Measurements from ENCODE around the gene OXLD1.

OXLD1 gene

DNA sequence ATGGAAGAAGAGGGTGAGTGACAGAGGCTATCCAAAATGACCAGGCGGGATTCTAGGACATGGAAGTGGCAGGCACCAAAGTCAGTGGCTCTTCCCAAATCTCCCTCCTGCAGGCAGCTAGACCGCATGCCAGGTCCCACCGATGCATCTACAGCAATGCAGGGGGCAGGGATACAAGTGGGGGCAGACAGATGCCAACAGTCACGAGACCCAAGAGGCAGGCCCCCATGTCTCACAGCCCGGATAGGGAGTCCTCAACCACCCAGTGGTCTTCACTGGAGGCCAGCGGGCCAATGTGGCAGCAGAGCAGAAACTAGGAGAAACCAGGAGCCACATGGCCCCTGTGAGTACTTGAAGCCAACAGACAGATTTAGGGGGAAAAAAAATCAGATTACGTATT is 49.5 kb downstream of the OXLD1 start:
- no peak for DNase-seq (ENCODE audit: low read depth)

DNA sequence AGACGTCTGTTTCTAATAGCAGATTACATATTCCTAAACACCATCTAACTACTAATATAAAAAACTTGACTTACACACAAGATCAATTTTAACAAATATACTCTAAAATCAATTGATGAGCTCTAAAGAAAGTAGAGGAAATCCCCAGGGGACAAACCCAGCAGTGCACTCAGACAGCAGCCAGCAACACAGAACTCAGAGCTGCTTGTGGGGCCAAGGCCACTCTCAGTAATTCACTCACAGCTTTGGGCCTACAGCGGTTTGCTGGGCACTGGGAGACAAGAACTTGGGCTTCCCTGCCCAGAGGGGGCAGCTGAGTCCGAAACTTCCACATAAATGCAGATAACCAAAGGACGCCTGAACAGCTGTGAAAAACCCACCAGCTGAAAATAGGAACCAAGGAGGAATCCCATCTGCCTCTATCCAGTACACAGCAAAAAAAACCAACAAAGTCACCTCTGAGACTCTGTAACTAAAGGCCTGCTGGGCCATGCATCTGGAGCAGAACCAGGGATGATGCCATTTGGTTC is 50.9 kb downstream of the OXLD1 start:
- no peak for DNase-seq (ENCODE audit: low read depth)

All from T-helper 22 cell (primary cell).